HCT116 (cell line): Measurements from ENCODE around the gene RIMBP2. TPM values are rescaled to one million over a fixed set of nuclear protein-coding genes. Genes with fewer than 3 reads are reported as not detected.

Experiments
- ATAC-seq: fragments of 200-7000 bp; cut with Tn5 transposase; 2 replicates; pipeline ENCODE4 v1.9.1; 2020; ENCODE audit warnings: mild to moderate bottlenecking, moderate library complexity
- BruUV-seq: library from RNA; stranded (reverse); fragments of 400-500 nt; replicated peaks from 2 replicates; lab custom pipeline; 2021; lab: Mats Ljungman, UMichigan
- CTCF ChIA-PET: fragments of 300-600 bp; sonication (Branson Sonifier 250); formaldehyde crosslinking; loops from one replicate; lab custom pipeline; 2021; ENCODE audit warnings: antibody characterized with exemption; lab: Charles Lee
- POLR2A ChIA-PET: fragments of 300-600, 350-600 bp; sonication (Branson Sonifier 250); formaldehyde crosslinking; loops from one replicate; lab custom pipeline; 2021; ENCODE audit warnings: antibody characterized with exemption; lab: Charles Lee
- RAD21 ChIA-PET, 2 experiments: fragments of 300-600 bp; sonication (Branson Sonifier 250); formaldehyde crosslinking; loops; one replicate each; lab custom pipeline; 2023; ENCODE audit warnings: low total read pairs in 2 of 2; ENCODE audit not compliant: uncharacterized antibody in 2 of 2, unreplicated experiment in 2 of 2, low non-redundant PET in 1 of 2; lab: Charles Lee
- DNase-seq: peaks from one replicate; pipeline ENCODE4 v3.0.0-alpha.2; 2010; ENCODE audit warnings: low read depth, low spot score
- H2AFZ ChIP-seq: fragments of 200-600 bp; shearing (Covaris generic), sonication (generic); 2 replicates; pipeline ENCODE4 v1.6.1; 2017; ENCODE audit warnings: low read depth, mixed run types, mixed read lengths, antibody characterized with exemption, low read length; ENCODE audit not compliant: poor library complexity, severe bottlenecking
- H3K27ac ChIP-seq: 2 replicates; pipeline ENCODE4 v1.5.1; 2012; ENCODE audit warnings: low read depth, low read length
- H3K27me3 ChIP-seq: fragments of 200-600 bp; sonication (generic); 2 replicates; pipeline ENCODE4 v1.6.1; 2016; ENCODE audit warnings: mixed run types, low read length, mixed read lengths; ENCODE audit not compliant: insufficient read depth
- H3K36me3 ChIP-seq, 2 experiments: fragments of 200-500 bp in 1 of 2; fragments of 200-600 bp in 1 of 2; sonication (Bioruptor generic) in 1 of 2; sonication (generic) in 1 of 2; 2 replicates each; pipeline versions ENCODE4 v1.5.1 to v1.6.1; 2014 to 2016; ENCODE audit warnings: low read length in 2 of 2, inconsistent platforms in 1 of 2, mixed read lengths in 1 of 2, mixed run types in 1 of 2; ENCODE audit not compliant: insufficient read depth in 2 of 2, control insufficient read depth in 1 of 2
- H3K4me1 ChIP-seq, 2 experiments: fragments of 200-600 bp in 1 of 2; sonication (generic) in 1 of 2; 2 replicates each; pipeline versions ENCODE4 v1.5.1 to v1.6.1; 2012 to 2017; ENCODE audit warnings: low read length in 2 of 2, inconsistent platforms in 1 of 2, mild to moderate bottlenecking in 1 of 2, mixed read lengths in 1 of 2, mixed run types in 1 of 2, moderate library complexity in 1 of 2; ENCODE audit not compliant: insufficient read depth in 2 of 2, control insufficient read depth in 1 of 2
- H3K4me2 ChIP-seq: fragments of 200-600 bp; sonication (generic); 2 replicates; pipeline ENCODE4 v1.6.1; 2017; ENCODE audit warnings: mixed run types, low read length, mixed read lengths
- H3K4me3 ChIP-seq, 2 experiments: fragments of 200-600 bp in 1 of 2; sonication (generic) in 1 of 2; replicated peaks in 1 of 2; 2 replicates each; pipeline ENCODE4 v1.5.1; 2011 to 2016; ENCODE audit warnings: low read length in 2 of 2, control low read depth in 1 of 2, low read depth in 1 of 2, mild to moderate bottlenecking in 1 of 2, mixed read lengths in 1 of 2, mixed run types in 1 of 2
- H3K79me2 ChIP-seq: fragments of 200-600 bp; sonication (generic); 2 replicates; pipeline ENCODE4 v1.6.1; 2017; ENCODE audit warnings: mild to moderate bottlenecking, mixed run types, low read length, moderate library complexity, mixed read lengths; ENCODE audit not compliant: insufficient read depth
- H3K9ac ChIP-seq: fragments of 200-600 bp; sonication (generic); 2 replicates; pipeline ENCODE4 v1.6.1; 2016; ENCODE audit warnings: low read length, mixed read lengths
- H3K9me2 ChIP-seq: fragments of 200-600 bp; sonication (generic), shearing (Covaris generic); 2 replicates; pipeline ENCODE4 v1.6.1; 2017; ENCODE audit warnings: mixed run types, mild to moderate bottlenecking, moderate library complexity; ENCODE audit not compliant: insufficient read depth
- H3K9me3 ChIP-seq, 2 experiments: fragments of 200-500 bp in 1 of 2; fragments of 200-600 bp in 1 of 2; sonication (Bioruptor generic) in 1 of 2; sonication (generic) in 1 of 2; 2 replicates each; pipeline ENCODE4 v1.6.1; 2014 to 2017; ENCODE audit warnings: low read length in 2 of 2, mixed read lengths in 2 of 2, inconsistent platforms in 1 of 2, low read depth in 1 of 2, mild to moderate bottlenecking in 1 of 2, mixed run types in 1 of 2, moderate library complexity in 1 of 2; ENCODE audit not compliant: control insufficient read depth in 1 of 2, insufficient read depth in 1 of 2
- H4K20me1 ChIP-seq: fragments of 200-600 bp; sonication (generic), shearing (Covaris generic); 2 replicates; pipeline ENCODE4 v1.6.1; 2017; ENCODE audit warnings: mixed run types, mild to moderate bottlenecking, moderate library complexity; ENCODE audit not compliant: insufficient read depth
- CBX3 ChIP-seq: IDR thresholded peaks from 2 replicates; pipeline ENCODE4 v1.6.1; 2012; ENCODE audit warnings: low read depth
- CEBPB ChIP-seq: IDR thresholded peaks from 2 replicates; pipeline ENCODE4 v1.6.1; 2012; ENCODE audit warnings: low read depth
- EGR1 ChIP-seq: IDR thresholded peaks from 2 replicates; pipeline ENCODE4 v1.6.1; 2012; ENCODE audit warnings: low read depth
- ELF1 ChIP-seq: IDR thresholded peaks from 2 replicates; pipeline ENCODE4 v1.6.1; 2012; ENCODE audit warnings: low read depth, borderline replicate concordance
- EZH2phosphoT487 ChIP-seq: fragments of 200-600 bp; IDR thresholded peaks from 2 replicates; pipeline ENCODE4 v1.6.1; 2018; ENCODE audit warnings: antibody characterized with exemption, borderline replicate concordance
- FOSL1 ChIP-seq: IDR thresholded peaks from 2 replicates; pipeline ENCODE4 v1.6.1; 2012; ENCODE audit warnings: low read depth
- JUND ChIP-seq: IDR thresholded peaks from 2 replicates; pipeline ENCODE4 v1.6.1; 2012
- SIN3A ChIP-seq: IDR thresholded peaks from 2 replicates; pipeline ENCODE4 v1.6.1; 2012; ENCODE audit warnings: low read depth
- SP1 ChIP-seq: IDR thresholded peaks from 2 replicates; pipeline ENCODE4 v1.6.1; 2012; ENCODE audit warnings: low read depth
- SRF ChIP-seq: IDR thresholded peaks from 2 replicates; pipeline ENCODE4 v1.6.1; 2012; ENCODE audit warnings: low read depth
- TCF7L2 ChIP-seq: IDR thresholded peaks from 2 replicates; pipeline ENCODE4 v1.7.0; 2011; ENCODE audit warnings: borderline replicate concordance, inconsistent platforms; ENCODE audit not compliant: insufficient read depth, insufficient read length; ENCODE audit errors: extremely low read depth
- ZNF274 ChIP-seq: fragments of 200-500 bp; sonication (Bioruptor generic); IDR thresholded peaks from 2 replicates; pipeline ENCODE4 v1.6.1; 2014; ENCODE audit warnings: mild to moderate bottlenecking, low read depth, low read length, inconsistent platforms
- intact Hi-C: fragments of 100-400 bp; cut with micrococcal nuclease; formaldehyde crosslinking; loops from 2 replicates; pipeline ENCODE4 v1.10.0; 2022
- total RNA-seq: library from RNA; stranded (reverse); gene quantifications from one replicate; pipeline ENCODE4 v1.2.1, GENCODE V29; 2021; ENCODE audit not compliant: unreplicated experiment
- TF ChIP-seq, protein P1 (sequence below): IDR thresholded peaks from 2 replicates; pipeline ENCODE4 v1.6.1; 2012
- TF ChIP-seq, protein P2 (sequence below): IDR thresholded peaks from 2 replicates; pipeline ENCODE4 v1.6.1; 2012
- TF ChIP-seq, protein P3 (sequence below): IDR thresholded peaks from 2 replicates; pipeline ENCODE4 v1.6.1; 2011; ENCODE audit warnings: mild to moderate bottlenecking, low read length, moderate library complexity; ENCODE audit not compliant: insufficient replicate concordance; ENCODE audit errors: extremely low read depth

The RIMBP2 gene
- total RNA-seq, 1 experiment from 2014 or later: not detected

DNA sequence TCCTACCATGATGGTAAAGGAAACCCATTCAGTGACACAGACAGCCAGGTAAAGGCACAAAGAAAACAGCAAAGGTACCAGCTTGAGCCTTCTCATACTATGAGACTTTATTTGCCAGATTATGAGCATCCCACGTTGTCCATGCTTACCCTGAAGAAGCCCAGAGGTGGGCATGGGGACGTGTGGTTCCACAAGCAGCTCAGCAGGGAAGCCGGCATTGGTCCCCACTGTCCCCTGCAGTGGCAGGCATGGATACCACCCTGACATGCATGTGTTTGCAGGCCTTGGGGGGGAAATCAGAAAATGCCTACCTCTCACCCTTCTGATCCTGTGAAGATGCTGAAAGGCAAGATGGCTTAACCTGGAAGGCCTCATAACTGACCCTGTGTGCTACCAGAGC is 195.3 kb downstream of the RIMBP2 start:
- intact Hi-C loops: no loop called here
- H3K9me2 ChIP-seq: no peaks in the 10 kb centered on the region
- H3K79me2 ChIP-seq: no peaks in the 10 kb centered on the region
- H3K4me1 ChIP-seq: no peaks in the 10 kb centered on the region
- H3K27ac ChIP-seq: no peak overlapping the region
- H3K27me3 ChIP-seq: peaks cover 13% of the 10 kb centered on the region; the same call in 1 of the 2 replicates
- no peak for ATAC-seq
- no peaks in the 10 kb centered on the region for H3K36me3 ChIP-seq
- ChIA-PET POLR2A (no interaction called here), RAD21 (no interaction called here)
- H3K9me3 ChIP-seq: no peaks in the 10 kb centered on the region
- no peak for TF ChIP-seq TCF7L2
- TF ChIP-seq, all 23 proteins: peak for 0
- BruUV-seq: no TSS peak
- H3K4me2 ChIP-seq: no peak overlapping the region
- no peak overlapping the region for H2AFZ ChIP-seq
- H3K4me3 ChIP-seq: no peak overlapping the region
- no peak overlapping the region for H3K9ac ChIP-seq
- H4K20me1 ChIP-seq: no peaks in the 10 kb centered on the region
- DNase-seq: no peak
- CTCF ChIA-PET: no interaction called here

DNA sequence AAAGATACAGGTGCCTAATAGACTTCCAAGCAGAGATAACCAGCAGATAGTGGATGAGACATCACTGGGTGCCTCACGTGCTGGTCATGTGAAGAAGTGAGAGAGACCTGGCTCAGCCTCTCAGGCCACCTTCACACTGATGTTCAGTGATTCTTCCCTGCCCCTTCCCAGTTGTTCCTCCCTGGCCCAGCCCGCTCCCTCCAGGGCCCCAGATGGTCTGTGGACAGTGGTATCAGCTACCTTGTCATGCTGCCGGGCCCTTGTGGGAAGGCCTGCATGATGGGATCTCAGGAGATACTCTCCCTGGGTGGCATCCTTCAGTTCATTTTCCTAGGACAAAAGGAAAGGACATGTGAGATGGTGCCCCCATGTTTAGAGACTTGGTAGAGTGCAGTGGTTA is 198.5 kb downstream of the RIMBP2 start:
- ChIA-PET POLR2A (no interaction called here), CTCF (no interaction called here), RAD21 (no interaction called here)
- no TSS peak for BruUV-seq
- H3K4me1 ChIP-seq: no peaks in the 10 kb centered on the region
- H3K36me3 ChIP-seq: no peaks in the 10 kb centered on the region
- no peak overlapping the region for H3K9ac ChIP-seq
- H3K27me3 ChIP-seq: peaks cover 9% of the 10 kb centered on the region; the same call in 1 of the 2 replicates
- no peak overlapping the region for H3K4me3 ChIP-seq
- ATAC-seq: no peak
- no peaks in the 10 kb centered on the region for H3K79me2 ChIP-seq
- no peak overlapping the region for H3K27ac ChIP-seq
- TF ChIP-seq, protein P1, sequence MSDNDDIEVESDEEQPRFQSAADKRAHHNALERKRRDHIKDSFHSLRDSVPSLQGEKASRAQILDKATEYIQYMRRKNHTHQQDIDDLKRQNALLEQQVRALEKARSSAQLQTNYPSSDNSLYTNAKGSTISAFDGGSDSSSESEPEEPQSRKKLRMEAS: no peak
- TF ChIP-seq, protein P2, sequence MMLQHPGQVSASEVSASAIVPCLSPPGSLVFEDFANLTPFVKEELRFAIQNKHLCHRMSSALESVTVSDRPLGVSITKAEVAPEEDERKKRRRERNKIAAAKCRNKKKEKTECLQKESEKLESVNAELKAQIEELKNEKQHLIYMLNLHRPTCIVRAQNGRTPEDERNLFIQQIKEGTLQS: no peak
- TF ChIP-seq SIN3A (no peak), JUND (no peak), SRF (no peak), EGR1 (no peak), CEBPB (no peak), EZH2phosphoT487 (no peak), CBX3 (no peak), ELF1 (no peak), SP1 (no peak), FOSL1 (no peak), ZNF274 (no peak)
- TF ChIP-seq, protein P3, sequence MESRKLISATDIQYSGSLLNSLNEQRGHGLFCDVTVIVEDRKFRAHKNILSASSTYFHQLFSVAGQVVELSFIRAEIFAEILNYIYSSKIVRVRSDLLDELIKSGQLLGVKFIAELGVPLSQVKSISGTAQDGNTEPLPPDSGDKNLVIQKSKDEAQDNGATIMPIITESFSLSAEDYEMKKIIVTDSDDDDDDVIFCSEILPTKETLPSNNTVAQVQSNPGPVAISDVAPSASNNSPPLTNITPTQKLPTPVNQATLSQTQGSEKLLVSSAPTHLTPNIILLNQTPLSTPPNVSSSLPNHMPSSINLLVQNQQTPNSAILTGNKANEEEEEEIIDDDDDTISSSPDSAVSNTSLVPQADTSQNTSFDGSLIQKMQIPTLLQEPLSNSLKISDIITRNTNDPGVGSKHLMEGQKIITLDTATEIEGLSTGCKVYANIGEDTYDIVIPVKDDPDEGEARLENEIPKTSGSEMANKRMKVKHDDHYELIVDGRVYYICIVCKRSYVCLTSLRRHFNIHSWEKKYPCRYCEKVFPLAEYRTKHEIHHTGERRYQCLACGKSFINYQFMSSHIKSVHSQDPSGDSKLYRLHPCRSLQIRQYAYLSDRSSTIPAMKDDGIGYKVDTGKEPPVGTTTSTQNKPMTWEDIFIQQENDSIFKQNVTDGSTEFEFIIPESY: no peak
- no peak for DNase-seq
- H2AFZ ChIP-seq: no peak overlapping the region
- H4K20me1 ChIP-seq: no peaks in the 10 kb centered on the region
- H3K9me3 ChIP-seq: no peaks in the 10 kb centered on the region
- intact Hi-C loops: no loop called here
- no peak overlapping the region for H3K4me2 ChIP-seq
- no peaks in the 10 kb centered on the region for H3K9me2 ChIP-seq
